Activated B cell treated with CpG ODN at 0.5 μM for 24 hours (primary cell): ENCODE measurements around the gene MAPKAPK2. TPM values are rescaled to one million over a fixed set of nuclear protein-coding genes. Genes with fewer than 3 reads are reported as not detected.

Experiments used
- ATAC-seq: fragments of 200-7000 bp; cut with Tn5 transposase; one replicate; pipeline ENCODE4 v1.10.0; 2021; ENCODE audit warnings: low read depth, mild to moderate bottlenecking, moderate library complexity
- CTCF ChIA-PET: fragments of 350-600 bp; sonication (Branson Sonifier 250); formaldehyde crosslinking; loops from one replicate; lab custom pipeline; 2021; ENCODE audit warnings: antibody characterized with exemption; lab: Charles Lee
- POLR2A ChIA-PET: fragments of 350-600 bp; sonication (Branson Sonifier 250); formaldehyde crosslinking; loops from one replicate; lab custom pipeline; 2021; ENCODE audit warnings: antibody characterized with exemption; lab: Charles Lee
- DNase-seq: peaks from one replicate; pipeline ENCODE4 v3.0.0; 2022
- H3K27ac Mint-ChIP-seq: one replicate; pipeline ENCODE4 v1.8.0; 2020; ENCODE audit warnings: mixed read lengths
- H3K27me3 Mint-ChIP-seq: one replicate; pipeline ENCODE4 v1.8.0; 2021; ENCODE audit warnings: mixed read lengths
- H3K36me3 Mint-ChIP-seq: one replicate; pipeline ENCODE4 v1.8.0; 2021; ENCODE audit warnings: low read depth, mixed read lengths
- H3K4me1 Mint-ChIP-seq: one replicate; pipeline ENCODE4 v1.8.0; 2021; ENCODE audit warnings: mixed read lengths
- H3K4me3 Mint-ChIP-seq: one replicate; pipeline ENCODE4 v1.8.0; 2020; ENCODE audit warnings: mild to moderate bottlenecking, mixed read lengths
- H3K9me3 Mint-ChIP-seq: one replicate; pipeline ENCODE4 v1.8.0; 2020; ENCODE audit warnings: mixed read lengths
- CTCF ChIP-seq: fragments of 200-600 bp; IDR thresholded peaks from one replicate; pipeline ENCODE4 v1.8.0; 2022; ENCODE audit warnings: antibody characterized with exemption, mild to moderate bottlenecking
- intact Hi-C: fragments of 100-400 bp; cut with micrococcal nuclease; formaldehyde crosslinking; loops from one replicate; pipeline ENCODE4 v1.15.1; 2024
- total RNA-seq: library from RNA; stranded (reverse); gene quantifications from 2 replicates; pipeline ENCODE4 v1.2.3, GENCODE V29; 2022

The MAPKAPK2 gene
- total RNA-seq, 1 donor from 2014 or later = 72.1 TPM

GRCh38 chr1:206654828-206655227 is 29.9 kb upstream of the MAPKAPK2 start:
- no peaks in the 10 kb centered on the region for H3K27me3 Mint-ChIP-seq
- no peak overlapping the region for H3K4me3 Mint-ChIP-seq
- CTCF ChIA-PET = interaction anchor here (3.6 kb wide), 1 partner anchor 9 kb away, joined by 19 read pairs; no protein-coding TSS in a partner anchor
- no peaks in the 10 kb centered on the region for H3K9me3 Mint-ChIP-seq
- peaks cover 13% of the 10 kb centered on the region for H3K4me1 Mint-ChIP-seq
- TF ChIP-seq CTCF = no peak
- intact Hi-C loops = no loop called here
- POLR2A ChIA-PET = interaction anchor here (1.0 kb wide), 1 partner anchor 89 kb away, joined by 3 read pairs; no protein-coding TSS in a partner anchor
- no peak for DNase-seq
- H3K36me3 Mint-ChIP-seq = no peaks in the 10 kb centered on the region
- H3K27ac Mint-ChIP-seq = no peak overlapping the region
- no peak for ATAC-seq

GRCh38 chr1:206655471-206655882 is 29.2 kb upstream of the MAPKAPK2 start:
- intact Hi-C loops = no loop called here

GRCh38 chr1:206656936-206657335 is 27.8 kb upstream of the MAPKAPK2 start:
- CTCF ChIA-PET = interaction anchor here (1.0 to 2.4 kb wide), 4 partner anchors 20 to 325 kb away, joined by 3 to 19 read pairs (median 8); partner anchors contain the start of gene DYRK3
- ATAC-seq = no peak
- intact Hi-C loops = no loop called here
- Mint-ChIP-seq H3K36me3 (no peaks in the 10 kb centered on the region), H3K4me1 (peaks cover 13% of the 10 kb centered on the region), H3K27ac (no peak overlapping the region), H3K9me3 (no peaks in the 10 kb centered on the region), H3K27me3 (no peaks in the 10 kb centered on the region), H3K4me3 (no peak overlapping the region)
- POLR2A ChIA-PET = no interaction called here
- no peak for DNase-seq
- no peak for TF ChIP-seq CTCF

More at GRCh38 chr1:206655471-206655882, 29.2 kb upstream of the MAPKAPK2 start:
- DNase-seq (no peak), ATAC-seq (no peak)
- Mint-ChIP-seq H3K4me1 (peaks cover 13% of the 10 kb centered on the region), H3K36me3 (no peaks in the 10 kb centered on the region), H3K4me3 (no peak overlapping the region), H3K27me3 (no peaks in the 10 kb centered on the region), H3K9me3 (no peaks in the 10 kb centered on the region), H3K27ac (no peak overlapping the region)
- POLR2A ChIA-PET = interaction anchor here (1.0 kb wide), 1 partner anchor 90 kb away, joined by 3 read pairs; no protein-coding TSS in a partner anchor
- TF ChIP-seq CTCF = no peak
- CTCF ChIA-PET = interaction anchor here (1.2 to 3.6 kb wide), 2 partner anchors 9 to 325 kb away, joined by 4 to 19 read pairs; no protein-coding TSS in a partner anchor

GRCh38 chr1:206657751-206658150 is 27.0 kb upstream of the MAPKAPK2 start:
- intact Hi-C loops = loop anchor here (1.0 to 2.0 kb wide), 4 partner anchors 69 to 325 kb away; no protein-coding TSS in a partner anchor
- CTCF ChIA-PET = interaction anchor here (0.7 to 3.2 kb wide), 16 partner anchors 9 to 325 kb away, joined by 3 to 19 read pairs (median 4); partner anchors contain the start of gene DYRK3
- POLR2A ChIA-PET = interaction anchor here (0.9 kb wide), 1 partner anchor 251 kb away, joined by 3 read pairs; no protein-coding TSS in a partner anchor
- no peak overlapping the region for H3K27ac Mint-ChIP-seq
- no peak for DNase-seq
- H3K4me1 Mint-ChIP-seq = peaks cover 13% of the 10 kb centered on the region
- H3K27me3 Mint-ChIP-seq = peaks cover 1% of the 10 kb centered on the region
- no peak for ATAC-seq
- H3K4me3 Mint-ChIP-seq = no peak overlapping the region
- H3K9me3 Mint-ChIP-seq = no peaks in the 10 kb centered on the region
- H3K36me3 Mint-ChIP-seq = no peaks in the 10 kb centered on the region
- TF ChIP-seq CTCF = no peak

GRCh38 chr1:206658264-206658980 is 26.3 kb upstream of the MAPKAPK2 start:
- H3K27ac Mint-ChIP-seq = no peak overlapping the region
- peaks cover 15% of the 10 kb centered on the region for H3K4me1 Mint-ChIP-seq
- POLR2A ChIA-PET = interaction anchor here (0.9 kb wide), 1 partner anchor 251 kb away, joined by 3 read pairs; no protein-coding TSS in a partner anchor

More at GRCh38 chr1:206658264-206658980, 26.3 kb upstream of the MAPKAPK2 start:
- Mint-ChIP-seq H3K36me3 (no peaks in the 10 kb centered on the region), H3K27me3 (peaks cover 4% of the 10 kb centered on the region), H3K4me3 (peak overlapping the region; percentile 58), H3K9me3 (no peaks in the 10 kb centered on the region)
- intact Hi-C loops = loop anchor here (1.0 to 2.0 kb wide), 4 partner anchors 68 to 324 kb away; no protein-coding TSS in a partner anchor
- CTCF ChIA-PET = interaction anchor here (0.7 to 3.2 kb wide), 21 partner anchors 9 to 324 kb away, joined by 3 to 19 read pairs (median 4); partner anchors contain the start of genes DYRK3 and IKBKE
- TF ChIP-seq CTCF = no peak
- DNase-seq = peak; percentile 52
- peak; percentile 85 for ATAC-seq
